CD4-positive, alpha-beta T cell treated with Interleukin-2 at 100 ng/mL for 4 hours (primary cell): ENCODE results near the gene CSNK1G1.

ENCODE experiments used
- DNase-seq: peaks from one replicate; pipeline ENCODE4 v3.0.0-alpha.2; 2020; ENCODE audit warnings: low spot score

The CSNK1G1 gene

GRCh38 chr15:64191971-64192830 lies 163.8 kb downstream of the CSNK1G1 start:
- no peak for DNase-seq

GRCh38 chr15:64187396-64188191 lies 168.4 kb downstream of the CSNK1G1 start:
- no peak for DNase-seq

- DNase-seq, result no peak
Measured at GRCh38 chr15:64185146-64185911, 170.6 kb downstream of the CSNK1G1 start.

- no peak for DNase-seq
Measured at GRCh38 chr15:64182859-64183370, 173.1 kb downstream of the CSNK1G1 start.

GRCh38 chr15:64180235-64180824 lies 175.6 kb downstream of the CSNK1G1 start:
- no peak for DNase-seq

GRCh38 chr15:64166102-64166890 lies 189.7 kb downstream of the CSNK1G1 start:
- peak; percentile 22 for DNase-seq

- no peak for DNase-seq
Measured at GRCh38 chr15:64164436-64164835, 191.5 kb downstream of the CSNK1G1 start.

- no peak for DNase-seq
Measured at GRCh38 chr15:64163659-64164362, 192.2 kb downstream of the CSNK1G1 start.

GRCh38 chr15:64162869-64163658 lies 192.9 kb downstream of the CSNK1G1 start, which contains the start of gene PPIB:
TSS of gene PPIB (minus strand) at chr15:64163022. CDS start at chr15:64162986, 36 bp downstream.
- peak; percentile 98 for DNase-seq

GRCh38 chr15:64162478-64162868 lies 193.5 kb downstream of the CSNK1G1 start:
- peak; percentile 11 for DNase-seq

GRCh38 chr15:64161688-64162477 lies 194.1 kb downstream of the CSNK1G1 start:
- DNase-seq, result no peak

GRCh38 chr15:64158363-64159134 lies 197.4 kb downstream of the CSNK1G1 start:
- no peak for DNase-seq

- DNase-seq, result no peak
Measured at GRCh38 chr15:64157599-64158125, 198.3 kb downstream of the CSNK1G1 start.

- no peak for DNase-seq
Measured at GRCh38 chr15:64156652-64157331, 199.2 kb downstream of the CSNK1G1 start.

GRCh38 chr15:64155802-64156651 lies 199.9 kb downstream of the CSNK1G1 start:
- DNase-seq, result no peak
